Measurements from ENCODE around the gene IL32.

DNA sequence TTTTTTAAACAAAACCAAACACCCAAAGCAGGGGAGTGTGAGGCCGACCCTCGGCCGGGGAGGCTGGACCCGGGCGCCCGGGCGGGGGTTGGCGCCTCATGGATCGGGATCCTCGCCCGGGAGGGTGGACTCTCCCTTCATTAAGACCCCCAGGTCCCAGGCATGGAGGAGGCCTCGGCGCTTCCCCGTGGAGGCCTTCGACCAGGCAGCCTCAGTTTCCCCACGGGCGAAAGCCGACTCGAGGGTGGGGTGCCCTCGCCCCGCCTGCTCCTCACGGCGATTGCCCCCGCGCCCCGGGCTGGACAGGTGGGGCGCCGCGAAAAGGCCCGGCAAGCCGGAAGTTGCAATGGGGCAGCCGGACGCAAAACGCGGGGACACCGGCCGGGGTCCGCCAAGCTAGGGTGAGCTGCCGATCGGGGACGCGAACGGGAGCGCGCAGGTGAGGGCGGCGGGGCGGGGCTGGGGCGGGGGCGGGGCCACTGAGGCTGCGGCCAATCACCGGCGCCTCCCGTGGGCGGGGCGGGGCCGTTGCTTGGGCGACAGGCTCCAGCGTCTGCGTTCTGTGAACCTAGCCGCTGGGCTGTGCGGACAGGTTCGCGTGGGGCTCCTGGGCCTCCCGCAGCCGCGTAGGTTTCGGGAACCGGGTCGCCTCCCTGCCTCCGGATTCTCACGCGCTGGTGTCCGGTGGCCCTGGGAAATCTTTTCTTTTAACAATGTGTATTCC, 40.9 kb downstream of the IL32 start:
- TF ChIP-seq, protein P1, sequence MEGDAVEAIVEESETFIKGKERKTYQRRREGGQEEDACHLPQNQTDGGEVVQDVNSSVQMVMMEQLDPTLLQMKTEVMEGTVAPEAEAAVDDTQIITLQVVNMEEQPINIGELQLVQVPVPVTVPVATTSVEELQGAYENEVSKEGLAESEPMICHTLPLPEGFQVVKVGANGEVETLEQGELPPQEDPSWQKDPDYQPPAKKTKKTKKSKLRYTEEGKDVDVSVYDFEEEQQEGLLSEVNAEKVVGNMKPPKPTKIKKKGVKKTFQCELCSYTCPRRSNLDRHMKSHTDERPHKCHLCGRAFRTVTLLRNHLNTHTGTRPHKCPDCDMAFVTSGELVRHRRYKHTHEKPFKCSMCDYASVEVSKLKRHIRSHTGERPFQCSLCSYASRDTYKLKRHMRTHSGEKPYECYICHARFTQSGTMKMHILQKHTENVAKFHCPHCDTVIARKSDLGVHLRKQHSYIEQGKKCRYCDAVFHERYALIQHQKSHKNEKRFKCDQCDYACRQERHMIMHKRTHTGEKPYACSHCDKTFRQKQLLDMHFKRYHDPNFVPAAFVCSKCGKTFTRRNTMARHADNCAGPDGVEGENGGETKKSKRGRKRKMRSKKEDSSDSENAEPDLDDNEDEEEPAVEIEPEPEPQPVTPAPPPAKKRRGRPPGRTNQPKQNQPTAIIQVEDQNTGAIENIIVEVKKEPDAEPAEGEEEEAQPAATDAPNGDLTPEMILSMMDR (IDR thresholded peaks at IDR 0.05) = no peak
- no peak for TF ChIP-seq POLR2A (IDR thresholded peaks at IDR 0.05)
